Heart left ventricle (tissue), 16 donors: Measurements from ENCODE around the gene CCDC86. TPM values are rescaled to one million over a fixed set of nuclear protein-coding genes. Genes with fewer than 3 reads are reported as not detected.

ENCODE experiments used
- ATAC-seq, 4 donors: fragments of 200-7000 bp; cut with Tn5 transposase; one replicate each; pipeline ENCODE4 v1.9.1; 2020 to 2022; ENCODE audit warnings: moderate library complexity in 4 of 4, mild to moderate bottlenecking in 3 of 4, moderate number of reproducible peaks in 1 of 4
- DNase-seq, 5 donors: peaks; one replicate each; pipeline ENCODE4 v3.0.0-alpha.2; 2020
- H3K27ac ChIP-seq, 12 donors: fragments of 200-600 bp; sonication (generic) in 4 of 12; one replicate each; pipeline versions ENCODE4 v1.5.0 to v1.8.0; 2016 to 2022; ENCODE audit warnings: mild to moderate bottlenecking in 2 of 12
- H3K27me3 ChIP-seq, 9 donors: fragments of 200-600 bp; sonication (generic) in 2 of 9; one replicate each; pipeline versions ENCODE4 v1.5.1 to v1.8.0; 2016 to 2022; ENCODE audit warnings: mild to moderate bottlenecking in 3 of 9
- H3K36me3 ChIP-seq, 9 donors: fragments of 200-600 bp; sonication (generic) in 2 of 9; one replicate each; pipeline versions ENCODE4 v1.5.0 to v1.8.0; 2018 to 2022; ENCODE audit warnings: mild to moderate bottlenecking in 2 of 9
- H3K4me1 ChIP-seq, 12 donors: fragments of 200-600 bp; sonication (generic) in 4 of 12; one replicate each; pipeline versions ENCODE4 v1.5.0 to v1.8.0; 2016 to 2022; ENCODE audit warnings: mild to moderate bottlenecking in 3 of 12
- H3K4me3 ChIP-seq, 12 donors: fragments of 200-600 bp; sonication (generic) in 4 of 12; one replicate each; pipeline versions ENCODE4 v1.5.0 to v1.8.0; 2017 to 2022; ENCODE audit warnings: mild to moderate bottlenecking in 9 of 12, moderate library complexity in 4 of 12
- H3K9me3 ChIP-seq, 12 donors: fragments of 200-600 bp; sonication (generic) in 4 of 12; one replicate each; pipeline versions ENCODE4 v1.5.0 to v1.8.0; 2016 to 2022; ENCODE audit warnings: mild to moderate bottlenecking in 1 of 12
- CTCF ChIP-seq, 12 donors: fragments of 200-600 bp; sonication (generic) in 4 of 12; IDR thresholded peaks; one replicate each; pipeline versions ENCODE4 v1.5.0 to v1.8.0; 2018 to 2022; ENCODE audit warnings: antibody characterized with exemption in 12 of 12, mild to moderate bottlenecking in 5 of 12
- POLR2A ChIP-seq, 2 donors: fragments of 450-650 bp; IDR thresholded peaks; one replicate each; pipeline ENCODE4 v1.6.1; 2017; ENCODE audit warnings: antibody characterized with exemption in 2 of 2, mild to moderate bottlenecking in 2 of 2, moderate library complexity in 2 of 2
- WGBS, 4 donors: extraction: QIAGEN DNeasy Blood & Tissue Kit in 2 of 4; methylation state at CpG; one replicate each; pipeline versions ENCODE4 v1.1.5 to v1.1.7; 2013 to 2018; 5-methylcytosine and 5-hydroxymethylcytosine counted together
- intact Hi-C, 10 donors: fragments of 100-400 bp; cut with DNase I; formaldehyde crosslinking; loops; one replicate each; pipeline versions ENCODE4 v1.11.1 to v1.14.2; 2022
- polyA plus RNA-seq, 2 donors: library from polyadenylated mRNA; stranded (reverse); fragments of 200-250 nt; gene quantifications; one replicate each; pipeline ENCODE4 v1.2.3, GENCODE V29; 2013
- total RNA-seq, 9 donors: library from RNA; depleted of rRNA in 2 of 9; stranded (reverse); fragments of >200 nt in 2 of 9; fragmentation: NEBNext Ultra II Directional in 3 of 9; extraction: Animal tissue kit (Norgen Biotek cat#: 25700) in 3 of 9; gene quantifications; one replicate each; pipeline versions ENCODE4 v1.1.0 to v1.2.4, GENCODE V29; 2016 to 2023
- donor health status: ischemic (EF 13 %, LVEDD 7.1; RV severe dilation, severe dysfunction).
- donor health status: healthy with polysubstance abuse.
- donor health status: DM: no; HTN: yes; CAD: no.
- donor health status: DM: no; HTN: no; CAD: no.
- donor health status: ischemic (EF 25% LVEDD 6.9; RV normal size, moderate dysfunction).
- donor health status: ischemic (EF 25% LVEDD 5.7; RV mildly dilated, moderate dysfunction).
- donor health status: healthy.
- donor health status: DM: yes; HTN: yes; CAD: no.
- donor health status: ischemic (EF 35%, LVEDD 5.7; RV mildly dilated, moderate dysfunction).
- donor health status: nonischemic (EF 11% LVEDD 7.7; RV severe dilation, severe dysfunction).
- donor health status: DM: yes; HTN: yes; CAD: no.
- donor health status: PGD.
- donor health status: ischemic (EF 29% LVEDD 5.4; RV normal size, mild dysfunction).
- donor health status: nonischemic (EF 23%, LVEDD 6.1; RV moderate dilation, normal function).

The CCDC86 gene
- total and polyA plus RNA-seq, 11 donors: 6.0 to 33.3 (median 10.1) TPM

GRCh38 chr11:60872124-60872960 is 30.4 kb downstream of the CCDC86 start:
- Histone ChIP-seq H3K36me3 (no peaks in the 10 kb centered on the region), H3K27me3 (no peaks in the 10 kb centered on the region), H3K4me3 (no peak overlapping the region), H3K27ac (peak overlapping the region in 10 of 12 donors; percentile 10 to 78 (median 60)), H3K4me1 (peaks cover 5 to 53% (median 30%) of the 10 kb centered on the region in 12 donors), H3K9me3 (no peaks in the 10 kb centered on the region)
- TF ChIP-seq POLR2A (IDR thresholded peaks at IDR 0.05): no peak
- TF ChIP-seq CTCF (IDR thresholded peaks at IDR 0.05): no peak
- DNase-seq: peak in 4 of 5 donors; percentile 69 to 81 (median 76)
- intact Hi-C loops: no loop called here
- peak; percentile 63 to 84 (median 74) for ATAC-seq
- WGBS, 4 donors: 82 to 92% (median 89%) methylated on average over 5 to 6 of the region's 6 CpGs

DNA sequence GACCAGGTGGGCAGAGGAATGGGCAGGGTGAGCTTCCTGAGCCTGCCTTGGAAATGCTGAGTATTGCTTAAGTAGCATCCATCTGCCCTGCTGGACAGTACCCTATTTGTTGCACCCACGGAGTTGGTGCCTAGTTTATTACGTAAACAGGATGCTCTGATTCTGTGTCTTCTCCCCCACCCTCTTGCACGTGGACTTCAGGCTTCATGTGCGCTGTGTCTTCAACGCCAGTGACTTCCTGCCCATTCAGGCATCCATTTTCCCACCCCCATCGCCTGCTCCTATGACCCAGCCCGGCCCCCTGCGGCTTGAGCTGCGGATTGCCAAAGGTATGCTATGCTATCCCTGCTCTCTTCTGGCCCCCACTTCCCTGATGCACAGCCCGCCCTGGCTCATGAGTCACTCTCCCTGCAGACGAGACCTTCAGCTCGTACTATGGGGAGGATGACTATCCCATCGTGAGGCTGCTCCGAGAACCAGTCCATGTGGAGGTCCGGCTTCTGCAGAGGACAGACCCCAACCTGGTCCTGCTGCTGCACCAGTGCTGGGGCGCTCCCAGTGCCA is 31.1 kb downstream of the CCDC86 start:
- TF ChIP-seq POLR2A (IDR thresholded peaks at IDR 0.05): no peak
- TF ChIP-seq CTCF (IDR thresholded peaks at IDR 0.05): no peak
- 56 to 79% (median 63%) methylated on average over 16 of the region's 16 CpGs for WGBS, 4 donors
- Histone ChIP-seq H3K36me3 (no peaks in the 10 kb centered on the region), H3K9me3 (no peaks in the 10 kb centered on the region), H3K4me3 (no peak overlapping the region), H3K4me1 (peaks cover 5 to 55% (median 31%) of the 10 kb centered on the region in 12 donors), H3K27ac (peak overlapping the region in 9 of 12 donors; percentile 1 to 74 (median 33)), H3K27me3 (no peaks in the 10 kb centered on the region)
- intact Hi-C loops: no loop called here
- ATAC-seq: peak in 3 of 4 donors; percentile 14 to 69 (median 25)
- DNase-seq: peak in 3 of 5 donors; percentile 40 to 70 (median 70)

DNA sequence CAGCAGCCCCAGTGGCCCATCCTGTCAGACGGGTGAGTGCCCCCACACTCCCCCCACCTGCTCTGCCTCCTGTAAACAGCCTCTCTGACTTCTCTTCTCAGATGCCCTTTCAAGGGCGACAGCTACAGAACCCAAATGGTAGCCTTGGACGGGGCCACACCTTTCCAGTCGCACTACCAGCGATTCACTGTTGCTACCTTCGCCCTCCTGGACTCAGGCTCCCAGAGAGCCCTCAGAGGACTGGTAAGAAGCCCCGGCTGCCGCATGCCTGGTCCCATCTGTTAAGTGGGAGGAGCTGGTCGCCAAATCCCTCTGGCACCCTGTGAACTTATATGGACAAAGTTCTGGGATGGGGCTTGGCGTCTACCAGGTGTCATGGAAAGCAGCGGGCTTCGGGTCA is 31.6 kb downstream of the CCDC86 start:
- H3K4me1 ChIP-seq: peaks cover 5 to 60% (median 33%) of the 10 kb centered on the region in 12 donors
- no peaks in the 10 kb centered on the region for H3K27me3 ChIP-seq
- H3K27ac ChIP-seq: peak overlapping the region in 2 of 12 donors; percentile 33 to 74
- 87 to 91% (median 89%) methylated on average over 12 of the region's 12 CpGs for WGBS, 4 donors
- H3K4me3 ChIP-seq: no peak overlapping the region
- TF ChIP-seq POLR2A (IDR thresholded peaks at IDR 0.05): no peak
- no peak for TF ChIP-seq CTCF (IDR thresholded peaks at IDR 0.05)
- DNase-seq: peak in 1 of 5 donors; percentile 13
- no peaks in the 10 kb centered on the region for H3K9me3 ChIP-seq
- H3K36me3 ChIP-seq: peaks cover 0 to 3% (median 0%) of the 10 kb centered on the region in 9 donors
- intact Hi-C loops: no loop called here
- ATAC-seq: no peak
